IMR-90 (cell line): ENCODE data around the gene ADAMTS12. TPM values are rescaled to one million over a fixed set of nuclear protein-coding genes. Genes with fewer than 3 reads are reported as not detected.

ENCODE experiments used
- ATAC-seq: fragments of 200-7000 bp; cut with Tn5 transposase; 2 replicates; pipeline ENCODE4 v1.9.1; 2020; ENCODE audit warnings: low read depth, mild to moderate bottlenecking, moderate library complexity
- BruUV-seq: library from RNA; stranded (reverse); fragments of 400-500 nt; replicated peaks from 2 replicates; lab custom pipeline; 2021; lab: Mats Ljungman, UMichigan
- CTCF ChIA-PET: fragments of 300-600 bp; formaldehyde crosslinking; extraction: SDS; loops from one replicate; lab custom pipeline; 2021; ENCODE audit warnings: antibody characterized with exemption; lab: Yijun Ruan, JAX
- POLR2A ChIA-PET: fragments of 300-600 bp; sonication (Branson Sonifier 250); formaldehyde crosslinking; loops from one replicate; lab custom pipeline; 2022; ENCODE audit warnings: antibody characterized with exemption; ENCODE audit not compliant: unreplicated experiment; lab: Charles Lee
- DNase-seq: peaks from one replicate; pipeline ENCODE4 v3.0.0; 2013
- H2AFZ ChIP-seq: replicated peaks from 2 replicates; pipeline ENCODE3; 2013; ENCODE audit warnings: low read length, mild to moderate bottlenecking; ENCODE audit not compliant: poor library complexity
- H2AK5ac ChIP-seq: 2 replicates; pipeline ENCODE4 v1.6.1; 2013; ENCODE audit warnings: low read depth, low read length, inconsistent platforms
- H2AK9ac ChIP-seq: replicated peaks from 2 replicates; pipeline ENCODE3; 2013; ENCODE audit warnings: mild to moderate bottlenecking, low read depth, low read length, moderate library complexity; ENCODE audit not compliant: poor library complexity
- H2BK120ac ChIP-seq: 2 replicates; pipeline ENCODE4 v1.6.1; 2013; ENCODE audit warnings: low read depth, low read length, inconsistent platforms
- H2BK15ac ChIP-seq: 3 replicates; pipeline ENCODE4 v1.6.1; 2013; ENCODE audit warnings: low read depth, low read length, inconsistent platforms
- H2BK20ac ChIP-seq: 2 replicates; pipeline ENCODE4 v1.6.1; 2013; ENCODE audit warnings: low read depth, mild to moderate bottlenecking, inconsistent platforms, low read length, moderate library complexity
- H2BK5ac ChIP-seq: 2 replicates; pipeline ENCODE4 v1.6.1; 2013; ENCODE audit warnings: mild to moderate bottlenecking, low read depth, low read length, inconsistent platforms; ENCODE audit not compliant: poor library complexity, severe bottlenecking
- H3K14ac ChIP-seq: replicated peaks from 2 replicates; pipeline ENCODE4 v1.6.1; 2013; ENCODE audit warnings: low read depth, low read length, inconsistent platforms
- H3K18ac ChIP-seq: 2 replicates; pipeline ENCODE4 v1.6.1; 2013; ENCODE audit warnings: low read depth, low read length, control low read depth
- H3K23ac ChIP-seq: 2 replicates; pipeline ENCODE4 v1.6.1; 2013; ENCODE audit warnings: low read depth, low read length, inconsistent platforms
- H3K27ac ChIP-seq: 2 replicates; pipeline ENCODE4 v1.5.1; 2013; ENCODE audit warnings: mild to moderate bottlenecking, control low read depth, low read length; ENCODE audit not compliant: insufficient read depth
- H3K27me3 ChIP-seq: 2 replicates; pipeline ENCODE4 v1.6.1; 2013; ENCODE audit warnings: low read length; ENCODE audit not compliant: control insufficient read depth, insufficient read depth
- H3K36me3 ChIP-seq: 2 replicates; pipeline ENCODE4 v1.6.1; 2013; ENCODE audit warnings: low read length, mixed read lengths; ENCODE audit not compliant: control insufficient read depth, insufficient read depth
- H3K4ac ChIP-seq: 2 replicates; pipeline ENCODE4 v1.6.1; 2013; ENCODE audit warnings: low read depth, low read length, inconsistent platforms
- H3K4me1 ChIP-seq: 2 replicates; pipeline ENCODE4 v1.6.1; 2013; ENCODE audit warnings: low read length, mixed read lengths; ENCODE audit not compliant: control insufficient read depth, insufficient read depth
- H3K4me2 ChIP-seq: 2 replicates; pipeline ENCODE4 v1.6.1; 2013; ENCODE audit warnings: low read depth, mild to moderate bottlenecking, control low read depth, low read length, moderate library complexity
- H3K4me3 ChIP-seq: 2 replicates; pipeline ENCODE4 v1.5.1; 2013; ENCODE audit warnings: low read depth, mild to moderate bottlenecking, control low read depth, low read length, moderate library complexity; ENCODE audit not compliant: insufficient read depth
- H3K56ac ChIP-seq: 2 replicates; pipeline ENCODE4 v1.6.1; 2013; ENCODE audit warnings: low read length, inconsistent platforms; ENCODE audit not compliant: insufficient read depth; ENCODE audit errors: extremely low read depth
- H3K79me1 ChIP-seq, 2 experiments: 2 replicates each; pipeline ENCODE4 v1.6.1; 2013; ENCODE audit warnings: low read length in 2 of 2, inconsistent platforms in 1 of 2, low read depth in 1 of 2
- H3K9ac ChIP-seq: 2 replicates; pipeline ENCODE4 v1.6.1; 2013; ENCODE audit warnings: low read depth, low read length, control low read depth
- H3K9me1 ChIP-seq: 2 replicates; pipeline ENCODE4 v1.6.1; 2013; ENCODE audit warnings: low read length, inconsistent platforms; ENCODE audit not compliant: insufficient read depth
- H3K9me3 ChIP-seq: 2 replicates; pipeline ENCODE4 v1.6.1; 2013; ENCODE audit warnings: low read length; ENCODE audit not compliant: control insufficient read depth, insufficient read depth
- H4K20me1 ChIP-seq: 2 replicates; pipeline ENCODE4 v1.6.1; 2013; ENCODE audit warnings: low read length, inconsistent platforms; ENCODE audit not compliant: insufficient read depth
- H4K5ac ChIP-seq: 2 replicates; pipeline ENCODE4 v1.6.1; 2013; ENCODE audit warnings: mild to moderate bottlenecking, low read depth, low read length, control low read depth
- H4K8ac ChIP-seq, 2 experiments: 2 replicates each; pipeline ENCODE4 v1.6.1; 2013; ENCODE audit warnings: low read depth in 2 of 2, low read length in 2 of 2, control low read depth in 1 of 2, inconsistent platforms in 1 of 2
- H4K91ac ChIP-seq: 2 replicates; pipeline ENCODE4 v1.6.1; 2013; ENCODE audit warnings: low read depth, low read length, inconsistent platforms; ENCODE audit not compliant: insufficient read depth
- CHD1 ChIP-seq: IDR thresholded peaks from 2 replicates; pipeline ENCODE4 v1.6.1; 2012; ENCODE audit warnings: low read depth, low read length, improper control_type of control experiment
- CTCF ChIP-seq: conservative IDR thresholded peaks from 2 replicates; pipeline ENCODE4 v1.5.1; 2012; ENCODE audit warnings: mild to moderate bottlenecking, low read depth, low read length, improper control_type of control experiment
- ELK1 ChIP-seq: fragments of 150-350 bp; IDR thresholded peaks from 2 replicates; pipeline ENCODE4 v1.6.1; 2016; ENCODE audit warnings: low read depth, mild to moderate bottlenecking, low read length, moderate library complexity, borderline replicate concordance
- MAFK ChIP-seq: IDR thresholded peaks from 2 replicates; pipeline ENCODE4 v1.6.1; 2012; ENCODE audit warnings: low read depth, low read length, improper control_type of control experiment
- MAZ ChIP-seq: IDR thresholded peaks from 2 replicates; pipeline ENCODE4 v1.6.1; 2012; ENCODE audit warnings: low read depth, mild to moderate bottlenecking, low read length, improper control_type of control experiment, moderate library complexity, borderline replicate concordance
- MXI1 ChIP-seq: IDR thresholded peaks from 2 replicates; pipeline ENCODE4 v1.6.1; 2012; ENCODE audit warnings: low read depth, mild to moderate bottlenecking, low read length, moderate library complexity, borderline replicate concordance
- NFE2L2 ChIP-seq: fragments of 150-350 bp; IDR thresholded peaks from 2 replicates; pipeline ENCODE4 v1.6.1; 2016; ENCODE audit warnings: low read depth, mild to moderate bottlenecking, low read length
- POLR2A ChIP-seq: IDR thresholded peaks from 2 replicates; pipeline ENCODE4 v1.6.1; 2012; ENCODE audit warnings: mild to moderate bottlenecking, low read depth, low read length
- RAD21 ChIP-seq: IDR thresholded peaks from 2 replicates; pipeline ENCODE4 v1.6.1; 2012; ENCODE audit warnings: low read length, improper control_type of control experiment
- RCOR1 ChIP-seq: IDR thresholded peaks from 2 replicates; pipeline ENCODE4 v1.6.1; 2012; ENCODE audit warnings: mild to moderate bottlenecking, low read length, improper control_type of control experiment; ENCODE audit not compliant: insufficient replicate concordance
- RFX5 ChIP-seq: IDR thresholded peaks from 2 replicates; pipeline ENCODE4 v1.8.0; 2012; ENCODE audit warnings: low read depth, mild to moderate bottlenecking, low read length, moderate library complexity
- SMC3 ChIP-seq: fragments of 150-350 bp; IDR thresholded peaks from 2 replicates; pipeline ENCODE4 v1.6.1; 2016; ENCODE audit warnings: low read depth, mild to moderate bottlenecking, antibody characterized with exemption, low read length, moderate library complexity
- USF2 ChIP-seq: fragments of 150-350 bp; IDR thresholded peaks from 2 replicates; pipeline ENCODE4 v1.6.1; 2017; ENCODE audit warnings: mild to moderate bottlenecking, antibody characterized with exemption, low read length, low read depth
- dilution Hi-C: fragments of 300-500 bp; cut with HindIII; formaldehyde crosslinking; loops from one replicate; pipeline ENCODE4 v1.14.3; 2018; ENCODE audit warnings: low sequenced_read_pairs; ENCODE audit not compliant: unreplicated experiment
- in situ Hi-C: fragments of 300-500 bp; cut with MboI; formaldehyde crosslinking; loops from 3 replicates; pipeline ENCODE4 v1.14.3; 2019; ENCODE audit warnings: low sequenced_read_pairs, inconsistent platforms, mixed read lengths
- intact Hi-C: fragments of 100-400 bp; cut with micrococcal nuclease; formaldehyde crosslinking; loops from 2 replicates; pipeline ENCODE4 v1.10.0; 2022
- polyA plus RNA-seq, 3 experiments: library from polyadenylated mRNA; depleted of rRNA; stranded (reverse); fragments of >200 nt; gene quantifications; 2 replicates each; pipeline ENCODE4 v1.2.3, GENCODE V29; 2012; ENCODE audit warnings: low replicate concordance in 1 of 3
- total RNA-seq: library from RNA; depleted of rRNA; stranded (reverse); fragments of >200 nt; gene quantifications from 2 replicates; pipeline ENCODE4 v1.2.3, GENCODE V29; 2012

The ADAMTS12 gene
- total and polyA plus RNA-seq, 2 of the 4 experiments (the other 2 are of a cell fraction) = 27.3 to 51.3 TPM

- TF ChIP-seq CTCF = no peak
These were observed 106.2 kb downstream of the ADAMTS12 start (continued) for GRCh38 chr5:33785571-33785970.

GRCh38 chr5:33781286-33781685 lies 110.5 kb downstream of the ADAMTS12 start:
- H3K4ac ChIP-seq = peak overlapping the region; percentile 8; the same call in 1 of the 2 replicates
- no peak overlapping the region for H3K56ac ChIP-seq
- H3K9ac ChIP-seq = no peak overlapping the region
- no peak overlapping the region for H4K5ac ChIP-seq
- no peak overlapping the region for H2BK20ac ChIP-seq
- no TSS peak for BruUV-seq
- no peaks in the 10 kb centered on the region for H3K9me3 ChIP-seq
- POLR2A ChIA-PET = no interaction called here
- intact Hi-C loops (no loop called here), in situ Hi-C loops (no loop called here), dilution Hi-C loops (no loop called here)
- H4K91ac ChIP-seq = no peak overlapping the region
- no peaks in the 10 kb centered on the region for H3K36me3 ChIP-seq
- H4K8ac ChIP-seq = no peak overlapping the region
- H3K79me1 ChIP-seq = peaks cover 0 to 12% of the 10 kb centered on the region in 2 experiments; a peak in 2 of 4 replicates
- no peak overlapping the region for H3K18ac ChIP-seq
- H3K14ac ChIP-seq = 0 out of 2 replicates have a peak overlapping the region, but pooled peaks have one; percentile 10
- H3K4me3 ChIP-seq = no peak overlapping the region
- no peak overlapping the region for H2BK120ac ChIP-seq
- H3K23ac ChIP-seq = no peak overlapping the region
- no peak overlapping the region for H2AK9ac ChIP-seq
- H2BK5ac ChIP-seq = no peak overlapping the region
- DNase-seq = peak; percentile 89
- H4K20me1 ChIP-seq = no peaks in the 10 kb centered on the region
- 0 out of 2 replicates have a peak, but pooled peaks cover 2% of the 10 kb centered on the region for H3K9me1 ChIP-seq
- H3K4me2 ChIP-seq = peak overlapping the region; percentile 83; the same call in 1 of the 2 replicates
- H2AK5ac ChIP-seq = no peak overlapping the region
- H2BK15ac ChIP-seq = no peak overlapping the region
- peak overlapping the region; percentile 26 for H2AFZ ChIP-seq
- H3K27me3 ChIP-seq = no peaks in the 10 kb centered on the region
- ATAC-seq = peak; percentile 75
- CTCF ChIA-PET = interaction anchor here (1.0 kb wide), 1 partner anchor 54 kb away, joined by 3 read pairs; no protein-coding TSS in a partner anchor
- peaks cover 3% of the 10 kb centered on the region for H3K4me1 ChIP-seq
- H3K27ac ChIP-seq = no peak overlapping the region
- TF ChIP-seq USF2 (peak; percentile 88), MAZ (no peak), NFE2L2 (no peak), CHD1 (no peak), POLR2A (no peak), MAFK (no peak), RAD21 (no peak), SMC3 (no peak), RCOR1 (no peak), RFX5 (no peak), MXI1 (0 out of 2 replicates have a peak, but pooled peaks have one; percentile 28), ELK1 (no peak)
